Erythroblast (primary cell): ENCODE results near the gene PTPRN2.

Experiments used
- GATA1 ChIP-seq: IDR thresholded peaks from 2 replicates; pipeline ENCODE4 v1.6.1; 2011; ENCODE audit warnings: low read depth, mild to moderate bottlenecking, control low read depth, low read length, moderate library complexity
- POLR2A ChIP-seq: IDR thresholded peaks from 2 replicates; pipeline ENCODE4 v1.6.1; 2011; ENCODE audit warnings: mild to moderate bottlenecking, low read length

- no peak for TF ChIP-seq POLR2A
- no peak for TF ChIP-seq GATA1
Observed at GRCh38 chr7:157828881-157829280, 758.7 kb downstream of the PTPRN2 start.
